Measurements from ENCODE around the gene ATP1A2. TPM values are rescaled to one million over a fixed set of nuclear protein-coding genes. Genes with fewer than 3 reads are reported as not detected.

The ATP1A2 gene
- total RNA-seq, 1 donor = 0.72 TPM

- no peaks in the 10 kb centered on the region for H4K20me1 ChIP-seq (ENCODE audit: insufficient read depth, low read length)
- H3K4me3 ChIP-seq (ENCODE audit: insufficient read depth, low read length) = no peak overlapping the region
- no peaks in the 10 kb centered on the region for H3K9me3 ChIP-seq (ENCODE audit: low read depth, low read length)
- peaks cover 9% of the 10 kb centered on the region for H3K4me1 ChIP-seq (ENCODE audit: insufficient read depth, low read length)
- no peaks in the 10 kb centered on the region for H3K36me3 ChIP-seq (ENCODE audit: insufficient read depth, low read length)
- no peak overlapping the region for H3K4me2 ChIP-seq (ENCODE audit: insufficient read depth, low read length)
- peak; percentile 79 for DNase-seq (ENCODE audit: insufficient read length, low spot score, missing footprints)
- TF ChIP-seq CTCF (IDR thresholded peaks at IDR 0.05; ENCODE audit: extremely low read depth, low read depth, low read length) = no peak
- H3K27ac ChIP-seq (ENCODE audit: low read depth, low read length) = no peak overlapping the region
- H3K27me3 ChIP-seq (ENCODE audit: insufficient read depth, low read length) = no peaks in the 10 kb centered on the region
- no peaks in the 10 kb centered on the region for H3K79me2 ChIP-seq (ENCODE audit: insufficient read depth, low read length)
- H2AFZ ChIP-seq (ENCODE audit: low read length) = no peak overlapping the region
Measured at GRCh38 chr1:160093624-160094290, 21.8 kb upstream of the ATP1A2 start.

GRCh38 chr1:160094291-160094625 lies 21.3 kb upstream of the ATP1A2 start:
- no peak for TF ChIP-seq CTCF (IDR thresholded peaks at IDR 0.05; ENCODE audit: extremely low read depth, low read depth, low read length)
- H3K27ac ChIP-seq (ENCODE audit: low read depth, low read length) = no peak overlapping the region
- H3K79me2 ChIP-seq (ENCODE audit: insufficient read depth, low read length) = no peaks in the 10 kb centered on the region
- no peaks in the 10 kb centered on the region for H3K36me3 ChIP-seq (ENCODE audit: insufficient read depth, low read length)
- H3K9me3 ChIP-seq (ENCODE audit: low read depth, low read length) = no peaks in the 10 kb centered on the region
- H3K27me3 ChIP-seq (ENCODE audit: insufficient read depth, low read length) = no peaks in the 10 kb centered on the region
- no peaks in the 10 kb centered on the region for H4K20me1 ChIP-seq (ENCODE audit: insufficient read depth, low read length)
- H3K4me2 ChIP-seq (ENCODE audit: insufficient read depth, low read length) = no peak overlapping the region
- H3K4me3 ChIP-seq (ENCODE audit: insufficient read depth, low read length) = no peak overlapping the region
- H3K4me1 ChIP-seq (ENCODE audit: insufficient read depth, low read length) = peaks cover 12% of the 10 kb centered on the region
- H2AFZ ChIP-seq (ENCODE audit: low read length) = no peak overlapping the region
- peak; percentile 56 for DNase-seq (ENCODE audit: insufficient read length, low spot score, missing footprints)

- H3K4me2 ChIP-seq (ENCODE audit: insufficient read depth, low read length) = no peak overlapping the region
- no peaks in the 10 kb centered on the region for H3K9me3 ChIP-seq (ENCODE audit: low read depth, low read length)
- no peak for TF ChIP-seq CTCF (IDR thresholded peaks at IDR 0.05; ENCODE audit: extremely low read depth, low read depth, low read length)
- H3K4me3 ChIP-seq (ENCODE audit: insufficient read depth, low read length) = no peak overlapping the region
- H3K36me3 ChIP-seq (ENCODE audit: insufficient read depth, low read length) = no peaks in the 10 kb centered on the region
- no peak overlapping the region for H2AFZ ChIP-seq (ENCODE audit: low read length)
- H3K27ac ChIP-seq (ENCODE audit: low read depth, low read length) = no peak overlapping the region
- H3K4me1 ChIP-seq (ENCODE audit: insufficient read depth, low read length) = peaks cover 12% of the 10 kb centered on the region
- H4K20me1 ChIP-seq (ENCODE audit: insufficient read depth, low read length) = no peaks in the 10 kb centered on the region
- H3K79me2 ChIP-seq (ENCODE audit: insufficient read depth, low read length) = no peaks in the 10 kb centered on the region
- DNase-seq (ENCODE audit: insufficient read length, low spot score, missing footprints) = no peak
- H3K27me3 ChIP-seq (ENCODE audit: insufficient read depth, low read length) = no peaks in the 10 kb centered on the region
Measured at GRCh38 chr1:160094806-160095205, 20.8 kb upstream of the ATP1A2 start.

- Histone ChIP-seq H3K9me3 (ENCODE audit: low read depth, low read length) (no peaks in the 10 kb centered on the region), H3K27ac (ENCODE audit: low read depth, low read length) (no peak overlapping the region), H3K4me1 (ENCODE audit: insufficient read depth, low read length) (peaks cover 12% of the 10 kb centered on the region), H4K20me1 (ENCODE audit: insufficient read depth, low read length) (no peaks in the 10 kb centered on the region), H3K4me2 (ENCODE audit: insufficient read depth, low read length) (no peak overlapping the region), H3K79me2 (ENCODE audit: insufficient read depth, low read length) (no peaks in the 10 kb centered on the region), H3K36me3 (ENCODE audit: insufficient read depth, low read length) (no peaks in the 10 kb centered on the region), H3K4me3 (ENCODE audit: insufficient read depth, low read length) (no peak overlapping the region), H2AFZ (ENCODE audit: low read length) (no peak overlapping the region), H3K27me3 (ENCODE audit: insufficient read depth, low read length) (no peaks in the 10 kb centered on the region)
- TF ChIP-seq CTCF (IDR thresholded peaks at IDR 0.05; ENCODE audit: extremely low read depth, low read depth, low read length) = no peak
- DNase-seq (ENCODE audit: insufficient read length, low spot score, missing footprints) = peak; percentile 77
Measured at GRCh38 chr1:160095382-160096105, 20.0 kb upstream of the ATP1A2 start.
